HepG2 (cell line): ENCODE data around the gene CPEB3. TPM values are rescaled to one million over a fixed set of nuclear protein-coding genes. Genes with fewer than 3 reads are reported as not detected.

Source experiments
- ADNP ChIP-seq: sonication (generic); formaldehyde crosslinking; IDR thresholded peaks from 2 replicates; pipeline ENCODE4 v1.4.0; 2020; ENCODE audit warnings: missing genetic modification reagents
- AHR ChIP-seq: IDR thresholded peaks from 2 replicates; pipeline ENCODE4 v1.6.1; 2018; ENCODE audit warnings: missing genetic modification reagents, missing compliant biosample characterization
- DPF2 ChIP-seq: sonication (generic); formaldehyde crosslinking; IDR thresholded peaks from 2 replicates; pipeline ENCODE4 v1.4.0; 2020; ENCODE audit warnings: mild to moderate bottlenecking, low read depth, missing genetic modification reagents, borderline replicate concordance
- DR1 ChIP-seq: sonication (generic); formaldehyde crosslinking; IDR thresholded peaks from 2 replicates; pipeline ENCODE4 v1.8.0; 2021; ENCODE audit warnings: mild to moderate bottlenecking, missing genetic modification reagents, inconsistent platforms
- FLYWCH1 ChIP-seq: sonication (generic); formaldehyde crosslinking; IDR thresholded peaks from 2 replicates; pipeline ENCODE4 v1.8.1; 2023; ENCODE audit warnings: mild to moderate bottlenecking, missing genetic modification reagents
- RELA ChIP-seq: sonication (generic); formaldehyde crosslinking; IDR thresholded peaks from 2 replicates; pipeline ENCODE4 v1.4.0; 2020; ENCODE audit warnings: missing genetic modification reagents
- SALL2 ChIP-seq: sonication (generic); formaldehyde crosslinking; IDR thresholded peaks from 2 replicates; pipeline ENCODE4 v1.8.1; 2023; ENCODE audit warnings: mild to moderate bottlenecking, missing genetic modification reagents, inconsistent platforms
- SIX1 ChIP-seq: sonication (generic); formaldehyde crosslinking; IDR thresholded peaks from 2 replicates; pipeline ENCODE4 v1.4.0; 2020; ENCODE audit warnings: missing genetic modification reagents, borderline replicate concordance
- TAF1 ChIP-seq: sonication (generic); formaldehyde crosslinking; IDR thresholded peaks from 2 replicates; pipeline ENCODE4 v1.4.0; 2020; ENCODE audit warnings: missing genetic modification reagents
- TMF1 ChIP-seq: sonication (generic); formaldehyde crosslinking; IDR thresholded peaks from 2 replicates; pipeline ENCODE4 v1.8.1; 2022; ENCODE audit warnings: low read depth, missing genetic modification reagents
- ZNF136 ChIP-seq: sonication (generic); formaldehyde crosslinking; IDR thresholded peaks from 2 replicates; pipeline ENCODE4 v1.8.1; 2022; ENCODE audit warnings: low read depth, mild to moderate bottlenecking, moderate library complexity, missing genetic modification reagents
- ZNF24 ChIP-seq: fragments of 450-650 bp; IDR thresholded peaks from 2 replicates; pipeline ENCODE4 v1.6.1; 2017; ENCODE audit warnings: antibody characterized with exemption, mild to moderate bottlenecking
- ZNF30 ChIP-seq: sonication (generic); formaldehyde crosslinking; IDR thresholded peaks from 2 replicates; pipeline ENCODE4 v1.5.0; 2020; ENCODE audit warnings: mild to moderate bottlenecking, missing genetic modification reagents
- ZNF335 ChIP-seq: sonication (generic); formaldehyde crosslinking; IDR thresholded peaks from 2 replicates; pipeline ENCODE4 v1.4.0; 2020; ENCODE audit warnings: missing genetic modification reagents
- ZNF350 ChIP-seq: sonication (generic); formaldehyde crosslinking; IDR thresholded peaks from 2 replicates; pipeline ENCODE4 v1.4.0; 2020; ENCODE audit warnings: mild to moderate bottlenecking, low read depth, missing genetic modification reagents, borderline replicate concordance
- ZSCAN20 ChIP-seq: sonication (generic); formaldehyde crosslinking; IDR thresholded peaks from 2 replicates; pipeline ENCODE4 v1.4.0; 2020; ENCODE audit warnings: missing genetic modification reagents, mild to moderate bottlenecking, borderline replicate concordance
- polyA plus RNA-seq, 8 experiments: library from polyadenylated mRNA; depleted of rRNA in 3 of 8; stranded (reverse) in 7 of 8; unstranded in 1 of 8; fragments of >200 nt; fragmentation: Illumina TruSeq in 4 of 8; extraction: Trizol in 4 of 8; gene quantifications; 2 replicates each; pipeline versions ENCODE4 v1.2.1 to v1.2.3, GENCODE V29; 2011 to 2016; ENCODE audit warnings: low read depth in 4 of 8, missing spikeins in 1 of 8, mixed read lengths in 1 of 8; ENCODE audit not compliant: insufficient read depth in 1 of 8
- total RNA-seq, 5 experiments: library from RNA; depleted of rRNA; stranded (reverse); fragments of >200 nt; fragmentation: Illumina TruSeq; extraction: Trizol; gene quantifications; 2 replicates each; pipeline ENCODE4 v1.2.3, GENCODE V29; 2016; ENCODE audit warnings: low read depth in 1 of 5
- TF ChIP-seq, protein P1 (sequence below): IDR thresholded peaks from 2 replicates; pipeline ENCODE4 v1.6.1; 2016; ENCODE audit warnings: low read depth
- TF ChIP-seq, protein P2 (sequence below): sonication (generic); formaldehyde crosslinking; conservative IDR thresholded peaks from 2 replicates; pipeline ENCODE4 v1.4.0; 2020; ENCODE audit warnings: missing genetic modification reagents
- TF ChIP-seq, protein P3 (sequence below), 2 experiments: sonication (generic) in 1 of 2; formaldehyde crosslinking in 1 of 2; IDR thresholded peaks; 2 replicates each; pipeline versions ENCODE4 v1.4.0 to v1.6.1; 2018 to 2020; ENCODE audit warnings: missing genetic modification reagents in 2 of 2, borderline replicate concordance in 1 of 2, low read depth in 1 of 2, mild to moderate bottlenecking in 1 of 2, missing biosample characterization in 1 of 2

CPEB3 gene
- total and polyA plus RNA-seq, 2 of the 13 experiments (the other 11 are each of a cell fraction or from before 2014, with no cell fraction given) = 0.66 to 0.70 TPM

DNA sequence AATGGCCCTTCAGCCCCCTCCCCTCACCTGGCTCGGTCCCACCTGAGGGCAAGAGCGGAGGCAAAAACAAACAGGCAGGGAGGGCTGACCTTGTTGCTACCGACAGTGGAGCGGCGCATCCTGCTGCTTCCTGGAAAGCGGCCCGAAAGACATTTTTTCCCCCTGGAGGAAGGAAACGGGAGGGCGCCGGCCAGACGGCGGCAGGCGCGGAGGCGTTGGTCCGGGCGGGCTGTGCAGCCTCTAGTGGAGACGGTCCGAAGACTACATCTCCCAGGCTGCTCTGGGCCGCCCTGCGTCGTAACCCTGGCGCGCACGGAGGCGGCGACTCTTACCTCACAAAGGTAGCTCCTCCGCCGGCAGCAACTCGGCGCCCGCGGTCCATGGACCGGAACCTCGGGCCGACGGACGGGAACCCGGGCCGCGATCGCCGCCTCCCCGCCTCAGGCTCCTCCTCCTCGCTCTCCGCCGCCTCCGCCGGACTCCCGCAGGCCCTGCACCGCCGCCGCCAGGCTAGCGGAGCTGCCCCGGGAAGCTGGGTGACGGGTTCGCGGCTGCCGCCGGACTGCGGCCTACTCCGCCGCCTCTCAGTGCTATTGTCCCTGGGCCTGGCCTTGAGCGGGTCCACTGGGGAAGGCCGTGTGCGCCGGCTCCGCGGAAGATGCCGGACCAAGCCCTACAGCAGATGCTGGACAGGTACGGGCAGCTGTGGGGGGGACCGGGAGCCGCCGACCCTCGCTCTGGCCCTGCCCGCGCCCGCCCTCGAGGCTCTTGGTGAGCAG is at the start of gene CPEB3, which contains the start of gene MARCHF5 (continued):
- peak; percentile 93 for TF ChIP-seq ZNF30 (CRISPR knock-in tag)
- peak; percentile 26; the same call in 1 of the 2 replicates for TF ChIP-seq RELA (CRISPR knock-in tag)
- peak; percentile 71 for TF ChIP-seq TAF1 (CRISPR knock-in tag)
- peak; percentile 87; the same call in 1 of the 2 replicates for TF ChIP-seq TMF1 (CRISPR knock-in tag)
- 0 out of 2 replicates have a peak, but pooled peaks have one; percentile 47 for TF ChIP-seq ZNF136 (CRISPR knock-in tag)
- TF ChIP-seq, protein P1, sequence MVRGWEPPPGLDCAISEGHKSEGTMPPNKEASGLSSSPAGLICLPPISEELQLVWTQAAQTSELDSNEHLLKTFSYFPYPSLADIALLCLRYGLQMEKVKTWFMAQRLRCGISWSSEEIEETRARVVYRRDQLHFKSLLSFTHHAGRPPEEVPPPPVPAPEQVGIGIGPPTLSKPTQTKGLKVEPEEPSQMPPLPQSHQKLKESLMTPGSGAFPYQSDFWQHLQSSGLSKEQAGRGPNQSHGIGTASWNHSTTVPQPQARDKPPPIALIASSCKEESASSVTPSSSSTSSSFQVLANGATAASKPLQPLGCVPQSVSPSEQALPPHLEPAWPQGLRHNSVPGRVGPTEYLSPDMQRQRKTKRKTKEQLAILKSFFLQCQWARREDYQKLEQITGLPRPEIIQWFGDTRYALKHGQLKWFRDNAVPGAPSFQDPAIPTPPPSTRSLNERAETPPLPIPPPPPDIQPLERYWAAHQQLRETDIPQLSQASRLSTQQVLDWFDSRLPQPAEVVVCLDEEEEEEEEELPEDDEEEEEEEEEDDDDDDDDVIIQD (CRISPR knock-in tag) = no peak; the same call in 1 of the 2 replicates
- peak; percentile 53 for TF ChIP-seq ZSCAN20 (CRISPR knock-in tag)
- TF ChIP-seq, protein P2, sequence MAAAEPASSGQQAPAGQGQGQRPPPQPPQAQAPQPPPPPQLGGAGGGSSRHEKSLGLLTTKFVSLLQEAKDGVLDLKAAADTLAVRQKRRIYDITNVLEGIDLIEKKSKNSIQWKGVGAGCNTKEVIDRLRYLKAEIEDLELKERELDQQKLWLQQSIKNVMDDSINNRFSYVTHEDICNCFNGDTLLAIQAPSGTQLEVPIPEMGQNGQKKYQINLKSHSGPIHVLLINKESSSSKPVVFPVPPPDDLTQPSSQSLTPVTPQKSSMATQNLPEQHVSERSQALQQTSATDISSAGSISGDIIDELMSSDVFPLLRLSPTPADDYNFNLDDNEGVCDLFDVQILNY (CRISPR knock-in tag) = no peak
- peak; percentile 56; the same call in 1 of the 2 replicates for TF ChIP-seq SALL2 (CRISPR knock-in tag)
- TF ChIP-seq DPF2 (CRISPR knock-in tag) = no peak
- no peak for TF ChIP-seq ADNP
- peak; percentile 65; the same call in 1 of the 2 replicates for TF ChIP-seq DR1 (CRISPR knock-in tag)
- TF ChIP-seq ZNF24 = no peak
- 0 out of 2 replicates have a peak, but pooled peaks have one; percentile 35 for TF ChIP-seq SIX1 (CRISPR knock-in tag)
- TF ChIP-seq ZNF350 = peak; percentile 72
- no peak for TF ChIP-seq FLYWCH1 (CRISPR knock-in tag)
- TF ChIP-seq, protein P3, sequence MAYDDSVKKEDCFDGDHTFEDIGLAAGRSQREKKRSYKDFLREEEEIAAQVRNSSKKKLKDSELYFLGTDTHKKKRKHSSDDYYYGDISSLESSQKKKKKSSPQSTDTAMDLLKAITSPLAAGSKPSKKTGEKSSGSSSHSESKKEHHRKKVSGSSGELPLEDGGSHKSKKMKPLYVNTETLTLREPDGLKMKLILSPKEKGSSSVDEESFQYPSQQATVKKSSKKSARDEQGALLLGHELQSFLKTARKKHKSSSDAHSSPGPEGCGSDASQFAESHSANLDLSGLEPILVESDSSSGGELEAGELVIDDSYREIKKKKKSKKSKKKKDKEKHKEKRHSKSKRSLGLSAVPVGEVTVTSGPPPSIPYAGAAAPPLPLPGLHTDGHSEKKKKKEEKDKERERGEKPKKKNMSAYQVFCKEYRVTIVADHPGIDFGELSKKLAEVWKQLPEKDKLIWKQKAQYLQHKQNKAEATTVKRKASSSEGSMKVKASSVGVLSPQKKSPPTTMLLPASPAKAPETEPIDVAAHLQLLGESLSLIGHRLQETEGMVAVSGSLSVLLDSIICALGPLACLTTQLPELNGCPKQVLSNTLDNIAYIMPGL (CRISPR knock-in tag; IDR thresholded peaks at IDR 0.05; ENCODE audit: borderline replicate concordance in 1 of 2, low read depth in 1 of 2) = peak; percentile 93 to 98; a peak in 3 of 4 replicates
- peak; percentile 66; the same call in 1 of the 2 replicates for TF ChIP-seq ZNF335 (CRISPR knock-in tag)
- no peak for TF ChIP-seq AHR (CRISPR knock-in tag)
